ENCODE measurements around the gene RIMS4.

Gene RIMS4

DNA sequence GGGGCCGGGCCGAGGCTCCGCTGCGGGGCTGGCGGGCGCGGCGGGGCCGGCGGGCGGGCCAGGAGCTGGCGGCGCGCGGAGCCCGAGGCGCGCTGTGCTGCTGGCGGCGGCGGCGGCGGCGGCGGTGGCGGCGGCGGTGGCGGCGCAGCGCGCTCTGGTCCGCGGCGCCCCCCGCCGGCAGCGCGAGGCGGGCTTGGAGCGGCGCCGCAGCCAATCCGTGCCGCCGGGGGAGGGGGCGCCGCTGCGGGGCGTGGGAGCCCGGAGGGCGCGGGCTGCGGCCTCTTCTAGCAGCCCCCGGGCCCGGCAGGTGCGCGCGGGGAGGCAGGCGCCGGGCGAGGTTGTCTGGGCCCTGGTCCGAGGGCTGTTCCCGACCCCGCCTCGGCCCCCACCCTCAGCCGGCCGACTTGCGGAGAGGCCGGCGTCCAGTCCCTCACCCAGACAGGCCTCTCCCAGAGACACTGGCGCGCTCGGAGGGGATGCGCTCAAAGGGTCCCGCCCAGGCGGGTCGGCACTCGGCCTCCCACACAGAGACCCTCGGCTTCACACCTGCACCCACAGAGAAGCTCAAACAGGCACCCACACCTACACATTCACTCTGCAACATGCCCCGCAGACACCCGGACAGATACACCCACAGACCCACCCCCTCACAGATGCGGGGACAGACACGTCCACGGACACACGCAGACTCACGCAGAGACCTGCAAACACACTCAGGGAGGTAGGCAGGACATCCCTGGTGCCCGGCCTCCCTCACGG is at the start of gene RIMS4:
TSS of gene RIMS4 (minus strand) at position 156 of the 759 bp plus-strand sequence. CDS start 275 bp downstream, outside the sequence.
- peak in 1 of 2 donors; percentile 4 for DNase-seq

GRCh38 chr20:44858606-44859360 is 48.4 kb upstream of the RIMS4 start:
- DNase-seq, result no peak

DNA sequence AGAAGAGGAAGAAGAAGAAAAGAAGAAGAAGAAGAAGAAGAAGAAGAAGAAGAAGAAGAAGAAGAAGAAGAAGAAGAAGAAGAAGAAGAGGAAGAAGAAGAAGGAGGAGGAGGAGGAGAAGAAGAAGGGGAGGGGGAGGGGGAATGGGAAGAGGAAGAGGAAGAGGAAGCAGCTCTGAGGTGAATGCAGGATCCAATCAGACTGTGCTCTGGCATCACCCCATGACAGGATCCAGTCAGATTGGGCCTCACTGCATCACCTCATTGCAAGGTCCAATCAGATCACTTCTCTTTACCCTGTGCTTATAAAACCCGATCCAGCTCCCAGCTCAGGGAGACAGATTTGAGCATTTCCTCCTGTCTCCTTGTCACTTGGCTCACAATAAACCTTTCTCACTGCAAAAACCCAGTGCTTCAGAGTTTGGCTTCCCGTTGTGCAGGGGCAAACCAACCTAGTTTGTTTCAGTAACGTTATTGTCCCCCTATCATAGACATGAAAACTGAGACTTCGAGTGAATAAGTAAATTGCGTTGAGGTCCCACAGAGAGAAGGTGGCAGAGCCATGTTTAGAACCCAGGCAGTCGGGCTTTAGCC is 46.6 kb upstream of the RIMS4 start:
- no peak for DNase-seq

- no peak for DNase-seq
These were observed 46.1 kb upstream of the RIMS4 start for GRCh38 chr20:44856442-44856841.

- DNase-seq, result no peak
These were observed 41.2 kb upstream of the RIMS4 start for GRCh38 chr20:44851545-44851944.

- no peak for DNase-seq
These were observed 40.5 kb upstream of the RIMS4 start for GRCh38 chr20:44850837-44851236.

GRCh38 chr20:44850272-44850671 is 39.9 kb upstream of the RIMS4 start:
- DNase-seq, result no peak

DNA sequence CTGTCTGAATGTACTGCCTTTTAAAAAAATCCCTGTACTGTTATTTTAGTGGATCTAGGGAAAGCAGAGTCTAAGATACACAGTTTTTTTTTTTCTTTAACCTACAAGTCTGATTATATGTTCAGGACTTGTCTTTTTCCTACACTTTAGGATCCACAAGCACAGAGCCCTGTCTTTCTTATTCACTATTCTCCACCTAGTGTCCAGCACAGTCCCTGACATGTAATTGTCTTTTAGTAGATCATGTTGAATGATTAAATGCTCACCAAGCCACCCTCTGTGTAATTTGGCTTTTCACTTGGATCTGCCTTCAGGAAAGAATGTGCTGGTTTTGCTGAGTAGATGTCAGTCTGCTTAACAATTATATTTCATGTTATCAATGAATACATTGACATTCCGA is 39.4 kb upstream of the RIMS4 start:
- no peak for DNase-seq

GRCh38 chr20:44848254-44849015 is 38.1 kb upstream of the RIMS4 start:
- no peak for DNase-seq

- DNase-seq, result no peak
These were observed 33.5 kb upstream of the RIMS4 start for GRCh38 chr20:44843876-44844275.

- DNase-seq, result no peak
These were observed 31.6 kb upstream of the RIMS4 start for GRCh38 chr20:44841955-44842354.

DNA sequence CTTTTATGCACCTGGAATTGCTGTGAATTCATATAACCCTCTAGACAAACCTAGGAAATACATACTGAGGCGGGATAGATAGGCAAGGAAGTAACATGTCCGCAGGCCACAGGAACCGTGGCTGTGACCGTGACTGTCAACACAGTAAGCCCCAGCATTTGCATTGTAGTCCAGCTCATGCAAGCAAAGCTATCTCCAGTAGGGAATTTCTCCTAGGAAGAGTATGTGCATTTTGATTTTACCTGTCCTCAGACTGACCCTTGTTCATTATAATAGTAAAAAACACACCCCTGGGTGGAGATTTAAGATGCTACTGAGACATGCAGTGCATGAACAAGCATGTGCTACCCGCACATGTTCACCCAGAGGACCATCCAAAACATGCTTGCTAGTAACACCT is 30.5 kb upstream of the RIMS4 start:
- DNase-seq, result no peak

GRCh38 chr20:44839481-44839880 is 29.1 kb upstream of the RIMS4 start:
- no peak for DNase-seq

- no peak for DNase-seq
These were observed 28.2 kb upstream of the RIMS4 start for GRCh38 chr20:44838521-44838920.

DNA sequence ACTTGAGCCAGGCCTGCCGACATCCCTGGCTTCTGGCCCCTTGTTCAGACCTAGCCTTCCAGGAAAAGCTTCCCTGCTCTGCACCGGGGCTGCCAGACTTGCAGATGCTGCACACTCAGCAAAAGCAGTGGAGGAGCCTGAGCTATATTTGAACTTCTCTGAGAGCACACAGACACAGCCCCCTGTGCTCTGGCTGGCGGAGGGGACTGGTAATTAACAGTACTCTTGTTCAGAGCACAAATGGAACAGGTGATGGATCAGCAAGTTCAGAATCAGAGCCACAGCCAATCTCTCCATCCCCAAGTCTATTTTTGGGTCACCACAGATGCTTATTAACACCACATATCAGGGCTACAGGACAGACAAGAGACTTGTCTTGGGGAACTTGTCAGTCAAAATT is 27.6 kb upstream of the RIMS4 start:
- no peak for DNase-seq

DNA sequence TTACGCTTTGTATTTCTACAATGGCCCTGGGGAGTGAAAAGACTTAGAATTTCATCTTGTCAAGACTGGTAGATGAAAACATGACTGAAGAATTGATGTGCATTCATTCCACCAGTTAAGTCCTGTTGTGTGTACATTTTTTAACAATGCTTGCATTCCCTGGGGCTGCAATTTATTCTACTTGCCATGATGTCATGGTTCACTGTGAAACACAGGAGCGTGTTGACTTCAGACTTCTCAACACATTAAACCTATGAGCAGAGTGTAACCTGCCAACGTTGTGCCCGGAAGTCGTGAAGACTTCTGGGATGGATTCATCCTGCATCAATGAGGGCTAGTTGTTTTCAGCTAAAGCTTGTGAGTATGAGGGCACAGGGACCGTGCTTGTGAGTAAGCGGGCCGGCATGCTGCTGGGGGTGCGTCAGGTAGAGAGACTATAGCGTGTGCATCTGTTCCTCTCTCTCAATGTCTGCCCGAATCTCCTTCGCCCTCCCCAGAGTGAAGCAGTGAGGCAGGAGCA is 26.3 kb upstream of the RIMS4 start:
- DNase-seq, result no peak

DNA sequence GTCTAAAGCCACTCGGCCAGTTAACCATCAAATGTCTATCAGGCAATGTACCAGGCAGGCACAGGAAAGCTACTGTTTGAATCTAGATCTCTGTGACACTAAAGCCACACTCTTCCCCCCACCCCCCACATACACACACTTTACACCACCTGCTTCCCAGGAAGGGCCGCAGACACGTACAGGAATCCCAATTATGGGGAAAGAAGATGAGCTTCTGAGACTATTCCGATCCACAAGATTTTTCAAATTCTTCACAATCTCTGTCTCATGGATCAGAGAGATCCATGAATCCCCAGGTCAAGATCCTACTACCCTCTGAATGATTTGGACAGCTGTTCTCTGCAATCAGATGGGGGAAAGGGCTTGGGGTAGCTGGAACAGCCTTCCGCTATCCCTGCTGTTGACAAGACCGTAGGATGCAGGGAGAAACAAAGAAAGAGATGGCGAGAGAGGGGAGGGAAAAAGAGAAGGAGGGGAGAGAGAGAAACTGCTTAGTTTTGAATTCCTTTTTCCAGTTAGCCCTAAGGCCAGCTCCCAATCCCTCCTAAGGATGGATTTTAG is 25.4 kb upstream of the RIMS4 start:
- DNase-seq, result no peak

DNA sequence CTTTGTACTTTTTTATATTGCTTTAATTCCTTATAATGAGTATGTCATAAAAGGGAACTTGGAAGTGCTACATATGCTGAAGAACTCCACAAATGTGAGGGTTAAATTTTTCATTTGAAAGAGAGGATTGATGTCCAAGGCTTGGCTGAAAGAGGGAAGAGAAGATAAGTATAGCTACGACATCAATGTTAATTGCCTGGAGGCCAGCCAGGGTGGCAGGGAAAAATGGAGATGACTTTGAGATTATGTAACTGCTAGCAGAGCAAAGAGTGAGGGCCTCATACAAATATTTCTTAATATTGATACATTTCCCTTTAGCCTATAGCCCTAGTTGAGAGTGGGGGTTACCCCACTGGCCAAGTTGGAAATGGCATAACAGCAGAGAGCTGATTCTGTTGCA is 24.8 kb upstream of the RIMS4 start:
- DNase-seq, result no peak

- no peak for DNase-seq
These were observed 24.3 kb upstream of the RIMS4 start for GRCh38 chr20:44834693-44835092.

DNA sequence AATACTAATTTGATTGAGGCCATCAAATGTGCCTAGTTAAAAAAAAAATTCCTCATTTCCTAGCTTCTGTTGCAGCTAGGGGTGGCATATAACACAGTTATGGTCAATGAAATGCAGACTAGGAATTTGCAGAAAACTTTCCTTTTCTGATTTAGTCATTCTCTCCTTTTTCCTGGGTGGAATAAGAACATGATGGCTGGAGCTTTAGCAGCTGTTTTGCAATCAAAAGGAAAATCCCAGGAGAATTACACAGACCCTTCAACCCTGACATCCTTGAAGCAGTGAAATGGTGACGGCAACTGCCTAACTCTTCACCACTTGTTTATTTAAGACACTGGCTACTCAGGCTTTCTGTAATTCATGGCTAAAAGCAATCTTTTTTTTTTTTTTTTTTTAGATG is 23.1 kb upstream of the RIMS4 start:
- DNase-seq, result no peak

DNA sequence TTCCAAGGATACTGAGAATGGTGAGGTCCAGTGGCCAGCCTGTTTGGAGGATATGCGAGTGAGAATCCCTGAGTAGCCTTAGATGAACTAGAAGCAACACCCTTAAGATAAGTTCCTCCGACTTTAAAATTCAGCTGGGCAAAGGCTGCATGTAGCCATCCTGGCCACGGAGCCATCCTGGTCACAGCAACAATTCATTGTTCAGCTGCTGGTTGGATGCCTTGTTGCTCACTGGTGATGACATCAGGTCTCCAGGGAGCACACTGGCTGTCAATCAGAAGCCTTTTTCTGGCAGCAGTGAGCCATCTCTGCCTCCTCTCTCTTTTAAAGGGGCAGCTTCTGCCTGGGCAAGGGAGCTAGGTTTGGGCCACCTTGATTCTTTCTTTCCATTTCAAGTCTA is 22.4 kb upstream of the RIMS4 start:
- DNase-seq, result no peak

GRCh38 chr20:44830995-44831394 is 20.6 kb upstream of the RIMS4 start:
- no peak for DNase-seq

GRCh38 chr20:44830523-44830922 is 20.2 kb upstream of the RIMS4 start:
- DNase-seq, result no peak

All from stimulated activated CD4-positive, alpha-beta T cell treated with anti-CD3 and anti-CD28 coated beads, Interleukin-2, amount 100 ng/mL, for 48 hours (primary cell).